ENCODE measurements around the gene STRN4. TPM values are rescaled to one million over a fixed set of nuclear protein-coding genes. Genes with fewer than 3 reads are reported as not detected.

The STRN4 gene
- total RNA-seq, 1 experiment from 2014 or later = 37.5 TPM

GRCh38 chr19:46732172-46732938, 13.9 kb downstream of the STRN4 start:
- Histone ChIP-seq H3K9ac (ENCODE audit: low read length) (no peak overlapping the region), H3K79me2 (ENCODE audit: low read length) (peaks cover 39% of the 10 kb centered on the region), H4K20me1 (ENCODE audit: insufficient read depth, low read depth, low read length) (peaks cover 52% of the 10 kb centered on the region)

GRCh38 chr19:46731584-46731983, 14.7 kb downstream of the STRN4 start:
- H3K79me2 ChIP-seq (ENCODE audit: low read length) = peaks cover 37% of the 10 kb centered on the region

More at GRCh38 chr19:46732172-46732938, 13.9 kb downstream of the STRN4 start:
- no peaks in the 10 kb centered on the region for H3K27me3 ChIP-seq (ENCODE audit: low read length)
- H3K27ac ChIP-seq (ENCODE audit: low read length) = no peak overlapping the region
- H3K9me2 ChIP-seq (replicated peaks; ENCODE audit: insufficient read depth, low read length) = no peaks in the 10 kb centered on the region
- no peak for DNase-seq
- H3K4me1 ChIP-seq (ENCODE audit: low read length) = peaks cover 29% of the 10 kb centered on the region
- H3K36me3 ChIP-seq (ENCODE audit: insufficient read depth, low read length) = peaks cover 12% of the 10 kb centered on the region; the same call in 1 of the 2 replicates
- no peak overlapping the region for H2AFZ ChIP-seq (ENCODE audit: low read length)
- H3K4me2 ChIP-seq (ENCODE audit: low read depth, low read length, poor library complexity, severe bottlenecking) = no peak overlapping the region
- no peak overlapping the region for H3K4me3 ChIP-seq (ENCODE audit: low read length)
- no peaks in the 10 kb centered on the region for H3K9me3 ChIP-seq (ENCODE audit: low read length)

DNA sequence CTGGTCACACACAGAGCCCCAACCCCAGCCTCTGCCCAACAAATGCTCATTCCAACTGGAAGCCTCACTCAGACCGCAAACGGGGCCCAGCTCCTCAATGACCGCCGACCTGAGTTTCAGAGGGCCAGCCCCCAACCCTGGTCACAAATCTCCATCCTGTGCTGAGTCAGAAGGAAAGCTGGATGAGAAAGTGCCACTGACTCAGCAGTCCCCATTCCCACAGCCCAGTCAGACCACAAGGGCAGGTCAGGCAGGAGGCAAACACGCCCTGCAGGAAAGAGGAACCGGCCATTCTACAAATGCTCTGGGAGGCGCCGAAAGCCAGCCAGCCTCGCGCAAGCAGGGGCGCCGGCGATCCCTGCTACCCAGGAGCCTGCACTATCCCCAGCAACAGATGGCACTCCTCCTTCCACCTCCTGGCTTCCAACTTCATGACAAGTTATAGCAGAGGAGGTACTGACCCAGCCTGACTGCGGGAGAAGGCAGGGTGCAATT, 15.2 kb downstream of the STRN4 start:
- Histone ChIP-seq H3K36me3 (ENCODE audit: insufficient read depth, low read length) (peaks cover 20% of the 10 kb centered on the region), H3K4me1 (ENCODE audit: low read length) (peaks cover 29% of the 10 kb centered on the region), H3K9me3 (ENCODE audit: low read length) (no peaks in the 10 kb centered on the region), H3K4me3 (ENCODE audit: low read length) (no peak overlapping the region), H3K9ac (ENCODE audit: low read length) (no peak overlapping the region), H2AFZ (ENCODE audit: low read length) (no peak overlapping the region), H4K20me1 (ENCODE audit: insufficient read depth, low read depth, low read length) (peaks cover 50% of the 10 kb centered on the region), H3K27me3 (ENCODE audit: low read length) (no peaks in the 10 kb centered on the region), H3K27ac (ENCODE audit: low read length) (no peak overlapping the region), H3K4me2 (ENCODE audit: low read depth, low read length, poor library complexity, severe bottlenecking) (no peak overlapping the region), H3K9me2 (replicated peaks; ENCODE audit: insufficient read depth, low read length) (no peaks in the 10 kb centered on the region), H3K79me2 (ENCODE audit: low read length) (peaks cover 35% of the 10 kb centered on the region)
- no peak for DNase-seq

More at GRCh38 chr19:46731584-46731983, 14.7 kb downstream of the STRN4 start:
- Histone ChIP-seq H3K9me3 (ENCODE audit: low read length) (no peaks in the 10 kb centered on the region), H3K36me3 (ENCODE audit: insufficient read depth, low read length) (peaks cover 19% of the 10 kb centered on the region), H4K20me1 (ENCODE audit: insufficient read depth, low read depth, low read length) (peaks cover 52% of the 10 kb centered on the region), H2AFZ (ENCODE audit: low read length) (no peak overlapping the region), H3K9ac (ENCODE audit: low read length) (no peak overlapping the region), H3K4me2 (ENCODE audit: low read depth, low read length, poor library complexity, severe bottlenecking) (no peak overlapping the region), H3K27me3 (ENCODE audit: low read length) (no peaks in the 10 kb centered on the region), H3K4me3 (ENCODE audit: low read length) (no peak overlapping the region), H3K9me2 (replicated peaks; ENCODE audit: insufficient read depth, low read length) (no peaks in the 10 kb centered on the region), H3K4me1 (ENCODE audit: low read length) (peaks cover 29% of the 10 kb centered on the region), H3K27ac (ENCODE audit: low read length) (no peak overlapping the region)
- DNase-seq = no peak

DNA sequence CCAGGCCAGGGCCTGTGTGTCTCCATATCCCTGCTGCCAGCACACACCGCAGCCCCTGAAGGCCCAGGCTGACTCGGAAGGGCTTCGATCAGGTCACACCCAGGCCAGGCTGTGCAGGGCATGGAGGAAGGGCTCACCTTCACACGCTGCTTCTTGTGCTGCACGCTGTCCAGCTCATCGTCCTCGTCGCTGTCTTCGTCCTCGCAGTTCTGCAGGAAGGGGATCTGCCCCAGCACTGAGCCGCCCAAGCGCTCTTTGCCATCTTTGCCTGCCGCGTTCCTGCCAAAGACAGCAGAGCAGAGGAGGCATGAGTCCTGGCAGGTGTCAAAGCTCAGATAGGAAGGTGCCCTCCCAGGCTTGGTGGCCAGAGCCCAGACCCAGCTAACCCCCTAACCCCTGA, 15.7 kb downstream of the STRN4 start:
- Histone ChIP-seq H3K36me3 (ENCODE audit: insufficient read depth, low read length) (peaks cover 20% of the 10 kb centered on the region), H2AFZ (ENCODE audit: low read length) (no peak overlapping the region), H3K4me3 (ENCODE audit: low read length) (no peak overlapping the region), H4K20me1 (ENCODE audit: insufficient read depth, low read depth, low read length) (peaks cover 50% of the 10 kb centered on the region), H3K27ac (ENCODE audit: low read length) (no peak overlapping the region), H3K27me3 (ENCODE audit: low read length) (no peaks in the 10 kb centered on the region), H3K4me1 (ENCODE audit: low read length) (peaks cover 29% of the 10 kb centered on the region), H3K79me2 (ENCODE audit: low read length) (peaks cover 35% of the 10 kb centered on the region), H3K4me2 (ENCODE audit: low read depth, low read length, poor library complexity, severe bottlenecking) (no peak overlapping the region), H3K9me3 (ENCODE audit: low read length) (no peaks in the 10 kb centered on the region), H3K9me2 (replicated peaks; ENCODE audit: insufficient read depth, low read length) (no peaks in the 10 kb centered on the region), H3K9ac (ENCODE audit: low read length) (no peak overlapping the region)
- no peak for DNase-seq

GRCh38 chr19:46730187-46730586, 16.1 kb downstream of the STRN4 start:
- Histone ChIP-seq H3K79me2 (ENCODE audit: low read length) (peaks cover 32% of the 10 kb centered on the region), H3K4me3 (ENCODE audit: low read length) (no peak overlapping the region), H3K9me3 (ENCODE audit: low read length) (no peaks in the 10 kb centered on the region), H3K4me2 (ENCODE audit: low read depth, low read length, poor library complexity, severe bottlenecking) (no peak overlapping the region), H3K27me3 (ENCODE audit: low read length) (no peaks in the 10 kb centered on the region), H3K9me2 (replicated peaks; ENCODE audit: insufficient read depth, low read length) (no peaks in the 10 kb centered on the region), H3K36me3 (ENCODE audit: insufficient read depth, low read length) (peaks cover 20% of the 10 kb centered on the region), H3K27ac (ENCODE audit: low read length) (peak overlapping the region; percentile 71), H4K20me1 (ENCODE audit: insufficient read depth, low read depth, low read length) (peaks cover 50% of the 10 kb centered on the region), H2AFZ (ENCODE audit: low read length) (no peak overlapping the region), H3K4me1 (ENCODE audit: low read length) (peaks cover 29% of the 10 kb centered on the region), H3K9ac (ENCODE audit: low read length) (peak overlapping the region; percentile 45)
- no peak for DNase-seq

- Histone ChIP-seq H2AFZ (ENCODE audit: low read length) (no peak overlapping the region), H3K4me1 (ENCODE audit: low read length) (peaks cover 29% of the 10 kb centered on the region), H3K27me3 (ENCODE audit: low read length) (no peaks in the 10 kb centered on the region), H3K79me2 (ENCODE audit: low read length) (peaks cover 32% of the 10 kb centered on the region), H4K20me1 (ENCODE audit: insufficient read depth, low read depth, low read length) (peaks cover 50% of the 10 kb centered on the region), H3K4me2 (ENCODE audit: low read depth, low read length, poor library complexity, severe bottlenecking) (no peak overlapping the region), H3K9me3 (ENCODE audit: low read length) (no peaks in the 10 kb centered on the region), H3K9ac (ENCODE audit: low read length) (peak overlapping the region; percentile 45), H3K4me3 (ENCODE audit: low read length) (no peak overlapping the region), H3K9me2 (replicated peaks; ENCODE audit: insufficient read depth, low read length) (no peaks in the 10 kb centered on the region), H3K27ac (ENCODE audit: low read length) (peak overlapping the region; percentile 71), H3K36me3 (ENCODE audit: insufficient read depth, low read length) (peaks cover 20% of the 10 kb centered on the region)
- peak; percentile 60 for DNase-seq
These were observed 16.6 kb downstream of the STRN4 start for GRCh38 chr19:46729696-46730095.

DNA sequence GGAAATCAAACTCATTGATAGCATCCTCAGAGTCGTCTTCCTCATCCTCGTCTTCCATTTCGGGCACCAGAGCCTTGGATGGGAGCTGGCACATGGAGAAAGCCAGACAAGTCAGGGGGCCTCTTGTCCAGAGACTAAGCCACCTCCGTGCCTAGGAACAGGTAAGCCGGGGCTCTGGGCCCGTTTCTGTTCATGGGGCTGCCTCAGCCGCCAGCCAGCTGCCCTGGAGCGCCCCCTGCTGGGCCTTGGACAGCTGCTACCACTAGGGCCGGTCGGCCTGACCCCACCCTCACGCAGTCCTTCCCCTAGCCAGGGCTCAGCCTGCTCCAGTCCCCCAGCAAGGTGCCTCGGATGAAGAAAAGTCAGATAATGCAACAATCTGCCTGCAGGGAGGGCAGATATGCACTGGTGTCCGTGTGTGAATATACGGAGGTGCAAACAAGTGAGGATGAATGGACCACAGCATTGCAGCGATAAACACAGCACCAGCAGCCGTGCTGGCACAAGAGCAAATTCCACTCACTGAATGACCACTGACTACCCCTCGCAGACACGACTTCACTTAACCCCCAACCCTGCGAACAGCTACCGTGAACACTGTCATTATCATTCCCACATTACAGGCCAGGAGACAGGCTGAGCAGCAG, 17.4 kb downstream of the STRN4 start:
- H3K36me3 ChIP-seq (ENCODE audit: insufficient read depth, low read length) = peaks cover 20% of the 10 kb centered on the region
- H3K9me3 ChIP-seq (ENCODE audit: low read length) = no peaks in the 10 kb centered on the region
- H3K4me2 ChIP-seq (ENCODE audit: low read depth, low read length, poor library complexity, severe bottlenecking) = no peak overlapping the region
- H4K20me1 ChIP-seq (ENCODE audit: insufficient read depth, low read depth, low read length) = peaks cover 50% of the 10 kb centered on the region
- H3K9me2 ChIP-seq (replicated peaks; ENCODE audit: insufficient read depth, low read length) = no peaks in the 10 kb centered on the region
- H2AFZ ChIP-seq (ENCODE audit: low read length) = no peak overlapping the region
- H3K4me1 ChIP-seq (ENCODE audit: low read length) = peaks cover 29% of the 10 kb centered on the region
- H3K9ac ChIP-seq (ENCODE audit: low read length) = no peak overlapping the region
- DNase-seq = peak; percentile 91
- H3K27ac ChIP-seq (ENCODE audit: low read length) = no peak overlapping the region
- H3K79me2 ChIP-seq (ENCODE audit: low read length) = peaks cover 27% of the 10 kb centered on the region
- no peaks in the 10 kb centered on the region for H3K27me3 ChIP-seq (ENCODE audit: low read length)
- H3K4me3 ChIP-seq (ENCODE audit: low read length) = no peak overlapping the region

DNA sequence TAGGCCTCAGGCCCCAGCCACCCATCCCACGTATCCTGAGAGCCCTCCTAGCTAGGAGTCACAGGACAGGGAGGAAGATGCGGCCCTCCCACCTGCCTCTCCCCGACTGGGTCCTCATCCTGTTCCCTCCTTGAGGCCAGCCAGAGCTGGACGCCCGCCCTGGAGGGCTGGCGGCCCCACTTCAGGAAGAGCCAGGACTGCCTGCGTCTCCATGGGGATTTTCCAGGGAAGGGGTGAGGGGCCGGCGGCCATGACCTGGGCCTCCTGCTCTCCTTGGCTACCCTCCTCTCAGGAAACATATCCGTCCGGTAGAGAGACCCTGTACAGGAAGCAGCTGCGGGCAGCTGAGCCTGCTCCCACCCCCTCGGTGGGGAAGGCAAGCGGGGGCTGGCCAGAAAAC, 18.0 kb downstream of the STRN4 start:
- no peak overlapping the region for H3K9ac ChIP-seq (ENCODE audit: low read length)
- no peaks in the 10 kb centered on the region for H3K9me3 ChIP-seq (ENCODE audit: low read length)
- H3K27ac ChIP-seq (ENCODE audit: low read length) = no peak overlapping the region
- H3K4me2 ChIP-seq (ENCODE audit: low read depth, low read length, poor library complexity, severe bottlenecking) = no peak overlapping the region
- H3K4me1 ChIP-seq (ENCODE audit: low read length) = peaks cover 29% of the 10 kb centered on the region
- H2AFZ ChIP-seq (ENCODE audit: low read length) = no peak overlapping the region
- no peaks in the 10 kb centered on the region for H3K27me3 ChIP-seq (ENCODE audit: low read length)
- no peaks in the 10 kb centered on the region for H3K9me2 ChIP-seq (replicated peaks; ENCODE audit: insufficient read depth, low read length)
- H4K20me1 ChIP-seq (ENCODE audit: insufficient read depth, low read depth, low read length) = peaks cover 50% of the 10 kb centered on the region
- H3K4me3 ChIP-seq (ENCODE audit: low read length) = no peak overlapping the region
- DNase-seq = no peak
- H3K79me2 ChIP-seq (ENCODE audit: low read length) = peaks cover 23% of the 10 kb centered on the region
- peaks cover 20% of the 10 kb centered on the region for H3K36me3 ChIP-seq (ENCODE audit: insufficient read depth, low read length)
